Activated CD8-positive, alpha-beta memory T cell treated with anti-CD3 and anti-CD28 coated beads, Interleukin-2, amount 50 U/mL, for 1 hour (primary cell): ENCODE results near the gene IFT52.
A peak's percentile ranks its signal among the peaks of the same experiment; 100 is the strongest.

Experiments
- DNase-seq: peaks from one replicate; pipeline ENCODE4 v3.0.0-alpha.2; 2020; ENCODE audit errors: extremely low read depth

IFT52 gene, protein sequence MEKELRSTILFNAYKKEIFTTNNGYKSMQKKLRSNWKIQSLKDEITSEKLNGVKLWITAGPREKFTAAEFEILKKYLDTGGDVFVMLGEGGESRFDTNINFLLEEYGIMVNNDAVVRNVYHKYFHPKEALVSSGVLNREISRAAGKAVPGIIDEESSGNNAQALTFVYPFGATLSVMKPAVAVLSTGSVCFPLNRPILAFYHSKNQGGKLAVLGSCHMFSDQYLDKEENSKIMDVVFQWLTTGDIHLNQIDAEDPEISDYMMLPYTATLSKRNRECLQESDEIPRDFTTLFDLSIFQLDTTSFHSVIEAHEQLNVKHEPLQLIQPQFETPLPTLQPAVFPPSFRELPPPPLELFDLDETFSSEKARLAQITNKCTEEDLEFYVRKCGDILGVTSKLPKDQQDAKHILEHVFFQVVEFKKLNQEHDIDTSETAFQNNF

DNA sequence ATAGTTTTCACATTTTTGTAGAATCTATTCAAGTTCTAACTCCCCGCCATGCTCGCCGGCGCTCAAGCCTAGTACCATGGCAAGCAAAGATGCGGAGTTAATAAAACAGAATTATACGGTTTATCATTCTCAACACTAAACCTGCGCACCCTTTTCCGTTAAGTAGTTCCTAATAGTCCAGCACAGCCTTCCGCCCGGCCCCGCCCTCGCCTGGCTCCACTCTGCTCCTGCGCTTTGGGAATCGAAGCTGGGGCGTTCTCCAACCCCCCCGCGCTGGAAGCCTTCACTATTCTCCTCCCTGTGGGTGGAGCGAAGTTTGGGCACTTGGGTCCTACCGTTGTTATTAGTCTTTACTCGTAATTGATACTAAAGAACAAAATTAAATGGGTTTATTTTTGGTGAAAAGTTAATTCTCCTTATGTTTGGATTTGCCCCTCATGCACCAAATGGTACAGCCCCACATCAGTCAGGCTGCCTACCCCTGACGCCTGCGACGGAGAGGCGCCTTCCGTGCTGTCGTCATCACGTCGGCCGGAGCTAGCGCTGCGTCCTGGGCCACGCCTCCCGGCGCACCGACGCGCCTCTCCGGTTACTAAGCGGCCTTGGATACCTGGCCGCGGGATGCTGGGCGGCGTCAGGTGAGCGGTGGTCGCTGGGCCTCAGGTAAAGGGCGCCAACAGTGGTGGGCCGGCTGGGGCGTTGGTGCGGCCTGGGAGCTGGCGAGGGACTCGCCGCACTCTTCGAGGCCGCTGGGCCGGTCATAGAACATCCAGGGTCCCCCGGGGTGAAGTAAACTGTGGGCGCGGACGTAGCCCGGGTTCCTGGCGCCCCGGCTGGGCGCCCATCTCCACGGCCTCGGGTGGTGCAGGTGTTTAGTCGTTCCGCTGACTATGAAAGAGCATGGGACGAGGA lies at the start of gene IFT52:
IFT52 (plus strand) TSS at position 546 of the 912 bp plus-strand sequence. CDS start 3,762 bp downstream, outside the sequence.
- DNase-seq: peak; percentile 66

DNA sequence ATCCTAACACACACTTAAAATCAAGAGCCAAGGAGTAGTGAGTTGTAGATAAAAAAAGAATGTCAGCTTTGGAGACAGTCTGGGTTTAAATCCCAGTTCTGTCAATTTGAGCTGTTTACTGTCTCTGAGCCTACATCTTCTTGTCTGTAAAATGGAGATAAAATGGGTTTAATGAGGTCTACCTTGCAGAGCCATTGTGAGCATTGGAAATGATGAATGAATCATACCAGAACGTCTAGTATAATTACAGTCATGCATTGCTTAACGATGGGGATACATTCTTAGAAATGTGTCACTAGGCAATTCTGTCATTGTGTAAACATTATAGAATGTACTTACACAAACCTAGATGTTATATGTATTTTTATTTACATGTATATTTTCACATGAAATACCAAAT lies 49.5 kb upstream of the IFT52 start:
- DNase-seq: no peak

DNA sequence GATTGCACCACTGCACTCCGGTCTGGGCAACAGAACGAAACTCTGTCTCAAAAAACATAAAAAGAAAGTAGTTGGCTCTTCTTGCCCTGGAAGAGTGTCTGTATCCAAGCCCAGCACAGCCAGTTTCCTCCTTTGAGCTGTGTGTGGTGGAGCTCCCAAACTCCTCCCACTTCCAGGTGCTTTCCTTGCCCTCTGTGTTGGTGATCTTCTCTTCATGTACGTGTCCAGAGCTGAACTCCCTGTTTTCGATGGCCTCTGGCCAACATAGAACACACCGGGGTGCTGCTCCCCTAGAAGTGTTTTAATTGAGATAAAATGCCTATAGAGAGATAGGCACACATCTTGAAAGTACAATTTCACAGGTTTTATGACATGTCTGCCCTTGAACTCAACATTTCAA lies 48.6 kb upstream of the IFT52 start:
- DNase-seq: no peak

DNA sequence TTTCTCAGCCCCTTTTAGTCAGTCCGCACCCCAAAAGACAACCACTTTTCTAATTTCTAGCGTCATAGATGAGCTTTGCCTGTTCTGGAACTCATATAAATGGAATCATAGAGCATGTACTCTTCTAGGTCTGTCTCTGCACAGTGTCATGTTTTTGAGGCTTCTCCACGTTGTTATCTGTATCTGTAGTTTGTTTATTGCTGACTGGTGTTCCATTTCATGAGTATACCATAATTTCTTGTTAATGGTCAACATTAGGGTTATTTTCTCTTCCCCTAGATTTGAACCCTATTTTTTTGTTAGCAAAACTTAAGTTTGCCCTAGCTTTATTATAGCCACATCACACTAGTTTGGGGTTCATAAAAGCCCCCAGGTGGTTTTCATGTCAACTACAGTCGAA lies 48.1 kb upstream of the IFT52 start:
- DNase-seq: no peak

DNA sequence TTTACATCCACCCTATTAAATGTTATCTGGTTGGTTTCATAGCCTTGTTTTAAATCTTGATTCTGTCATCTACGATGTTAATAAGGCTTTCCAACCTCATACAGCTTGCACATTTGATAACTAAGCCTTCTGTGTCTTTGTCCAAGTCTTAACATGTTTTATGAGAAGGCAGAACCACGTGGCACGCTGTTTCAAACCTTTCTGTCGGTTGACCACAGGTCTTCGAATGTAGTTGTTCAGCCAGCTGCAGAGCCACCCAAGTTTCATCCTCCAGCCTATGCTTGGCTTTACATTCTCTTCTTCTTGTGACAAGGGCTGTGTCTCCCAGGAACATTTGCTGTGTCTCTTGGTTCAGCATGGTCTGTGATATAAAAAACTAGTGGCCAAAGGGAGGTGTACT lies 47.6 kb upstream of the IFT52 start:
- no peak for DNase-seq

DNA sequence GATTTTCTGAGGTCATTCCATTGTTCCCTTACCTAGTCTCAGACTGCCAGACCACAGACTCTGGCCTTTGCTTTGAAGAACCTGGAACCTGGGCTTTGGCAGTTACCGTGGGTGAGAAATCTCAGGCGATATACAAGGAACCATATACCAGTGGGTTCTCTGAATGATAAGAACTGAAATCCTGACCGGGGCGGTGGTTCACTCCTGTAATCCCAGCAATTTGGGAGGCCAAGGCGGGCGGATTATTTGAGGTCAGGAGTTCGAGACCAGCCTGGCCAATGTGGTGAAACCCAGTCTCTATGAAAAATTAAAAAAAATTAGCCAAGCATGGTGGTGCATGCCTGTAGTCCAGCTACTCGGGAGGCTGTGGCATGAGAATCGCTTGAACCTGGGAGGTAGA lies 46.2 kb upstream of the IFT52 start:
- DNase-seq: no peak

DNA sequence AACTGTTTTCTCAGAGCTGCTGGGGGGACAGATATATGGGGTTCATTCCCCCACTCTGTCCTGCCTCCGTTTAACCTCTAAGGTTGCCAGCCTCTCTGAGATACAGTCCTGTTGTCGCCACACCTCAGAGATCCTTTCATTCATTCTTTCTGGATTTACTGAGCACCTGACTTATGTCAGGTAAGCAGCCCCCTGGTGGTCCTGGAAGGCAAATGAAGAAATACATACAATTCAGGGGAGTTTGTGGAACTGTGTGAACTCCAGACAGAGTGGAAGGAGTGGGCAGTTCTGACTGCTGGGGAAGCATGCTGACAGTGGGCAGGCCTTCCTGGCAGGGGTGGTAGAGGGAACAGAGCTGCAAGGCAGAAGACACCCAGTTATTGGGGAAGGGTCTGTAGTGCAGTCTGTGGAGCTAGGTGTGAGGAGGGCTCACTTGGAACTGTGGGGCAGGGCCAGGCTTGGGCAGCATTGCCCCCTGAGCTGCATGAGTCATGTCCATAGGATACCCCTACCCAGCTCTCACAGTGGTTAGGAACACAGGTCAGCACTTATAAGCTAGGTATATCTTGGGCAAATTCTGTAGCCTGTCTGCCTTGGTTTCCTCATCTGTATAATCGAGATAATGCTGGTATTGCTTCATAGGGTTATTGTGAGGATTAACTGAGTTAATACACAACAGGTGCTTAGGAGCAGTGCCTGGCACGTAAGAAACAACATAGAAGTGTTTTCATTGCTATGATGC lies 44.7 kb upstream of the IFT52 start:
- DNase-seq: no peak

DNA sequence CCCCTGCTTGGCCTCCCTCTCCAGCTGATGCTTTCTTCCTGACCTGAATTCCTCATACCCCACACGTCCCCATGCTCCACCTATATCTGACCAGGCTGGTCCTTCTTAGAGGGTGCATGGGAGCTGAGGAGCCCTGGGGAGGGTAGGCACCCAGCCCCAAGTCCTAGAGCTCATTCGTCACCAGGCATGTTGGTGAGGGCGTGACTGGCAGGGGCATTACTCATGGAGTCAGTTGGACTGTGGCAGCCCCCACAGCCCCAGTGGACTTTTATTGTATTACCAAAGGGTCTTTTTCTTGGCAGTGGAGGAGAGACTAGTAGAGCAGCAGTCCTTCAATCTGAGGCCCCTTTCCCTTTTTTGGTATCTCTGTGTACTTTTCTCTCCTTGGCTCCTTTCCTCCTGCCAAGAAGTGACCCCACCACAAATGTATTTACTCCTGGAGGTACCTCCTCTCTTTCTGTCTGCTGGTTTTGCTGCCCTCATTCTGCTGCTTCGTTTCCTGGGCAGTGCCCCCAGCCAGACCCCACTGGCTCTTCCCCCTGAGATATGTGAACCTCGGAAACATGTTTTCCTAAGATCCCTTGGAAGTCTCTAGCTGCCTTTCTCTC lies 42.4 kb upstream of the IFT52 start:
- no peak for DNase-seq

DNA sequence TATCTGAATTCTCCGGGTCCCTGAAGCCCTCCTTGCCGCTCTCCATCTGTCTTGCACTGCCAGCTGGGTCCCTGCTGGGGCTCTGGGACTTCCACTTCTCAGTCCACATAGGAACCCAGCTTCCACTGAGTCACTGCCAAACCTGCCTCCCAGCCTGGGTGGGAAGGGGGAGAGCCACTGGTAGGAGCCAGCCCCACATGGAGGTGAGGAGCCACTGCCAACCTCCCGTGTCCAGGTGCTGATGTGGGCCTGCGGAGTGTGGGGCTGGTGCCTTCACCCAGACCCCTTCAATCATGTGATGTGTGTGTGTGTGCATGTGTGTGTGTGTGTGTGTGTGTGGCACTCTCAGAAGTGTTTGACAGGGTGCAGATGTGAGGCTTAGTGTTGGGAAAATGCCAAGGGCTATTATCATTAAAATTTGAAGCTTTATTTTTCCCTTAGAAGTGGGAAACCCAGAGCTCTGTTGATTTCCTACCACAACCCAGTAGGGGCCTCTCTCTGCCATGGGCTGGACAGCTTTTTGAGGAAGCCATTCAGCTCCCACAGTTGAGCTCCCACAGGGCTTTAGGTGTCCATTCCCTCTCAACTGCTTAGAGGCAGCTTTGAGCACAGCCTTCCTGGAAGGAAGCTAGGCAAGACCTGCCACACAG lies 41.2 kb upstream of the IFT52 start:
- no peak for DNase-seq

DNA sequence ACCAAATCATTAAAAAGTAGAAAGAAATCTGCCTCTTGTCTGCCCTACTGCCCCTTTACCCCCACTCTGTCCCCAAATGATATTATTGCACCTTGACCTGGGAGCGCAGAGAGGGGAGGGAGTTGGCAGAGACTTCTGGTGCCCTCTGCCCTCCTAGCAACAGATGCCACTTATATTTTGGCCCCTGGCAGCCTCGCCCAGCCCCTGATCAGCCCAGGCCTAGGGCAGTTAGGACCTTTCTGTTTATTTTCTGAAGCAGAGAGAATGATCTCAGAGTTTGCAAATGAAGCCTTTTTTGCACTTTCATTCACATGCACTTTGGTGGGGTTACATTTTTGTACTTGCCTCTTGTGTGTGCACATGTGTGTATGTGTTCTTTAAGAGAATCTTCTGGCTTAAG lies 40.3 kb upstream of the IFT52 start:
- DNase-seq: no peak

DNA sequence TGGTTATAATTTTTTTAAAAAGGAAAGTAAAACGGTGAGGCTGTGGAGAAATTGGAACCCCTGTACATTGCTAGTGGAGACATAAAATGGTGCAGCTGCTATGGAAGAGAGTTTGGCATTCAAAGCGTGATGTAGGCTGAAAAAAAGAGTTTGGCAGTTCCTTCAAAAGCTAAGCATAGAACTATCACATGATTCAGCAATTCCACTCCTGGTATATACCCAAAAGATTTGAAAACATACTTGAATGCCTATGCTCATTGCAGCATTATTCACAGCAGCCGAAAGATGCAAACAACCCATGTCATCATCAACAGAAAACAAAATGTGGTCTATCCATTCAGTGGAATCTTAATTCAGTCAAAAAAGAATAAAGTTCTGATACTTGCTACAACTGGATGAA lies 36.4 kb upstream of the IFT52 start:
- no peak for DNase-seq

DNA sequence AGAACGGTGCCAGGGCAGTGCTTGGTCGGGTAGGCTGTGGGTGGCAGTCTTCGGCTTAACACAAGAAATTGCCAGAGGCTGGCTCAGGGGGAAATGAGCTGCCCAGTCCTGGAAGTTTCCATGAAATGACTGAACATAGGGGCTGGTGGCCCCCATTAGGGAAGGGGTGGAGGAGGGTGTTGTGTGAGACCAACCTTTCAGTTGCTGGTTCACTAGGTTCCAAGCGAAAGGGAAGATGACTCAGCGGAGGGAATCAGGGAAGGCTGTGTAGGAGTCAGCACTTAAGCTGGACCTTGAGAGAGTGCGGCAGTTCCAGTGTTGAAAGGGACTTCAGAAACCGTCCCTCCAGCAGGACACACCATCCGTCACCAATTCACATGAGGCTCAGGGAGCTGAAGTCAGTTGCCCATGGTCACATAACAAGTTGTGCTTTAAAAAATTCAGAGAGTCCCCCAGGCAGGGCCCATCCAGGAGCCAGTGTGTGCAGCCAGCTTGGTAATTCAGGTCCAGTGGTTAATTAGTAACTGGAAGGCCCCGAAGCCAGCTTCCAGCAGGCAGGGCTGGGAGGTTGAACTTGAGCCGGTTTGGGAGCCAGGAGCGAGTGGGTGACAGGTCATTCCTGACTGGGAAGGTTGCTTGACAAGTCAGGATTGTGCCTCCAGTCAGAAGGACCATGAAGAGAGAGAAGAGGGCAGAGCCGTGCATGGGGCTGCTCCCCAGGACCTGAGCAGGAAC lies 32.2 kb upstream of the IFT52 start, which contains the start of gene SGK2:
SGK2 (plus strand) TSS at position 616 of the 735 bp plus-strand sequence. CDS start 7,469 bp downstream, outside the sequence.
- no peak for DNase-seq

DNA sequence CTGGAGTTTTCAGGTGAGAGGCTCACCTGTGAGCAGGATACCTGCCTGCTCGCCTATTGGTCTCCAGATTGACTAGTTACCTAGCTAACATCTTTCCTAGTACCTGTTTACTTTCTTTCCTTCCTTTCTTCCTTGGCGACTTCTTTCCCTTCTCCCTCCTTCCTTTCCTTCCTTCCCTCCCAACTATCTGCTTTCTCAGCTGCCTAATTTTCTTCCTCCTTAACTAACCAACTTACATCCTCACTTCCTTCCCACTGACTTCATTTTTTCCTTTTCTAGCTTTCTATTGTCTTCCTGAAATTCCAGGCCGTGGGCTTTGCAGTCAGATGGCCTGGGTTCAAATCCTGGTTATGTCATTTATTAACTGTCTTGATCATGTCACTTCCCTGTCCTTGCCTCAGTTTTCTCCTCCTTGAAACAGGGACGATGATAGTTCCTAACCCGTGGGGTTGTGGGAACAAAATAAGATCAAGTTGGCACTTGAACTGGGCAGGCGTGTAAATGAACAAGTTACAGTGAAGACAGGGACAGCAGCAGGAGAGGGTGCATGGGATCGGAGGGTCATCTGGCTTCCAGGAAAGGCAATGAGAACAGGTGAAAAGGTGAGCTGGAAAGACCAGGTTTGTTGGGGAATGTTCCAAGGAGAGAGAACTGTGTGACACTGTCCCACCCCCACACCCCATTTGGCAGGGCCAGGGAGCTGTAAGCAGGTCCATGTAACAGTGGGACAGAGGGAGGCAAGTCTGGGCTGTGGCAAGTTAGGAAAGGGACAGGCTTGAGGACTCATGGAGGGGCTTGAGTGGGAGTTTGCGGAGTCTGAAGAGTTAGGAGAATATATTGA lies 31.4 kb upstream of the IFT52 start:
- no peak for DNase-seq

DNA sequence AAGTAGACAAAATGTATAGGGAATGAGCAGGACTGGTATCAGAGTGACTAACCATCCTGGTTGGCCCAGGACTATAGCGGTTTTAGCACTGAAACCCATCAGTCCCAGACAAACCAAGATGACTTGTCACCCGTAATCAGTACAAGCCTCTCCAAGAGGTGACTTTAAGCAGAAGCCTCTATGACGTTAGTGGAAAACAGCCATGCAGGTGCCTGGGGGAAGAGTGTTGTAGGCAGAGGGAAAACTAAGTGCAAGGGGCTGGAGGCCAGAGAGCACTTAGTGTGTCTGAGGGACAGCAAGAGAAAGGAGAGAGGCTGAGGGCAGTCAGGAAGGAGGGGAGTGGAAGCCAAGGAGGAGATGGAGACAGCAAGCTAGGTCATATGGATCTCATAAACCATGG lies 29.8 kb upstream of the IFT52 start:
- no peak for DNase-seq

DNA sequence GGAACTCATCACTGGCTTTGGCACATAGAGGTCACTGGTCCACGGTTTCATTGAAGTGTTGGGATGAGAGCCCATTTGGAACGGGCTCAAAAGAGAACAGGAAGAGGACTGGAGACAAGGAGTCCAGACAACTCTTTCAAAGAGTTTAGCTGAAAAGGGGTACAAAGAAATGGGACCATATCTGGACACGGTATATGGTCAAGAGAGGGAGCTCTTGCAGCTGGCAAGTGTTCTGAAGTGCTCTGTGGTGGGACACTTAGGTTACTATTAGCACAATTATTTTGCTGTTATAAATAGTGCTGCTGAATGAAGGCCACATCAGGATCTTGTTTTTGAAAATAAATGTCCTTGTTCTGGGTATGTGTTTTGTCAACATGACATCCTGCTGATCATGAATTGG lies 27.3 kb upstream of the IFT52 start:
- DNase-seq: no peak

DNA sequence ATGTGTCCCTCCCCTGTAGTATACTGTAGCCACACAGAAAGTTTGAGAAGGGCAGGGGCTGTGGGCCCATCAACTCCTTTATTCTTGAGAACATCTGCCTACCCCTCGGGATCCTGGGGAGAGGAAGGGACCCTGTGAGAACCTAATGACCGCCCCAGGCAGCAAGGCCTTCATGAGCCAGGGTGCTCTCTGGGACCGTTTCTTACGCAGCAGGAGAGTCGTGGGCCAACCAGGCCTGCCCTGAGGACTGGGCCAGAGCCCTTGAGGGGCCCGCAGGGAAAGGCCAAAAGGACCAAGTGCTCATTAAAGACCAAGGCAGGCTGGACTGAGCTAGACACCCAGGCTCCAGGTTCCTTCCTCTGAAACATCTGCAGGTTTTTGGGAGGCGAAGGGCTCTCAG lies 26.7 kb upstream of the IFT52 start:
- no peak for DNase-seq

DNA sequence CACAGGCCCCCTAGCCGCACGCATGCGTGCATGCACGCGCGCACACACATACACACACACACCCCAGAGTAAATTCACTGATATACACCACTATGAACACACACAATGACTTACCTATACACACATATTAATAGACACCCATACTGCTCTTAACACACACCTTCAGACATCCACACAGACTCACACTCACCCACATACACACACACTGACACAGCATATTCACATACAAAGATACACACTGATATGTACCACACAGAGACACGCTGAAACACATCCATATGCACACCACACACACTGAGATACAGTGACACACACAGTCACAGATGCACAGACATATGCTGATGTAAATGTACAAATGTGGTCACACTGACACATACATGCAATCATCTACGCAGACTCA lies 26.3 kb upstream of the IFT52 start:
- DNase-seq: no peak

DNA sequence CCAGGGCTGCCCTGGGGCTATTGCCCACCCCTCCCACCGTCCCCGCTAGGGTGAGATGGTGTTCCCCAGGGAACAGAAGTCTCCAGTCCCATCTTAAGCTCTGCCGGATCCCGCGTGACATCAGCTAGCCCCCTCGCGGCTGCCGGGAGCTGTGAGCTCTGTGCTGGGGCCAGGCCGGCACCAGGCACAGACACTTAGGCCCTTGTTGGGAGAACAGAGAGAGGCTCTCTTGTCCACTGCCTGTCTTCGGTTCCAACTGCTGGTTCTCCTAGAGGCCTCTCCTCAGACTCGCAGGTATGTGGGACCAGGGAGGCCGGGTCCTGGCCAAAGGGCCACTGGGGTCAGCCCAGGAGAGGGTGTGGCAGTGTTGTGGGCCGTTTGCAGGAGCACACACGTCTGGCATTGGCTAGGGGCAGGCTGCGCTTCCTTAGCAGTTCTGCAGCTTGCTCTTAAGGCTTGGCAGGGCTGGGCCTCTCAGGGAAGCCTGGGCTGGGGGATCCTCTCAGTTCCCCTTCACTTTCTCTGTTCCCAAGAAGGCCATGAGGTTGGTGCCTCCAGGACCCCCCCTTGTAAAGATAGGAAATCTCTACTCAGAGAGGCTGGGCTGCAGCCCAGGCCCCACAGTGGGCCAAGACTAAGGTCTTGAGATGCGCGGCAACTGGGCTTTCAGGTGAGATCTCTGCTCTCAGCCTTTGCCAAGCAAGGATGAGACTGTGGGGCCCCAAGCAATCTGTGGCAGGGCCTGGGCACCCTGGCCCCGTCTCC lies 25.6 kb upstream of the IFT52 start:
- no peak for DNase-seq

DNA sequence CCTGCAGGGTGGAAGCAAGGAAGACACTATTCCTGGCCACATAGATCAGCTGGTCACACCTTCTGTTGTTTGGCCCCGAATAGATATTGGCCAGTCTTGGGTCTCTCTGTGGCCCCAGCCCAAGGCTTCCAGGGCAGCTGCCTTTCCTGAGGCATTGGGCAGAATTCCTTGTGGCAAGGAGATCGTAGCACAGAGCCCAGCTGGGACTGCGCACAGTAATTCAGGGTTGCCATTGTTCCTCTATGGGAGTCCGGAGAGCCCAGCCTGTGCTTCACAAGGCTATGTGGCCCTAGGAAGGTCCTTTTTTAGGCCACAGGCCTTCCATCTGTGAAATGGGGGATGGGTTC lies 25.0 kb upstream of the IFT52 start:
- no peak for DNase-seq
